HEK293 (cell line): ENCODE results near the gene THAP4.
"Not testable (repeated sequence)": the region's sequence is repeated elsewhere in the genome, so short reads cannot be mapped to it uniquely, and the experiment has no call there.

Source experiments
- CTCF ChIA-PET: fragments of 350-600 bp; formaldehyde crosslinking; extraction: SDS; loops from one replicate; lab custom pipeline; 2021; ENCODE audit warnings: antibody characterized with exemption; lab: Yijun Ruan, JAX
- POLR2A ChIA-PET: fragments of 300-600 bp; formaldehyde crosslinking; extraction: SDS; loops from one replicate; lab custom pipeline; 2020; ENCODE audit warnings: antibody characterized with exemption, inconsistent platforms; lab: Yijun Ruan, JAX
- H3K27ac ChIP-seq: fragments of 200-500 bp; sonication (Bioruptor generic); 2 replicates; pipeline ENCODE4 v1.5.1; 2014; ENCODE audit warnings: low read depth, low read length, control low read depth, inconsistent platforms; ENCODE audit errors: extremely low read depth
- H3K36me3 ChIP-seq, 2 experiments: fragments of 200-500 bp in 1 of 2; sonication (Bioruptor generic) in 1 of 2; 1 replicate in 1 of 2; 2 replicates in 1 of 2; pipeline ENCODE4 v1.5.1; 2014 to 2017; ENCODE audit warnings: inconsistent platforms in 2 of 2, low read length in 2 of 2; ENCODE audit not compliant: control insufficient read depth in 2 of 2, insufficient read depth in 1 of 2
- H3K4me1 ChIP-seq: fragments of 200-500 bp; sonication (Bioruptor generic); 2 replicates; pipeline ENCODE4 v1.5.1; 2014; ENCODE audit warnings: mild to moderate bottlenecking, low read length, inconsistent platforms; ENCODE audit not compliant: control insufficient read depth, insufficient read depth
- H3K4me3 ChIP-seq: 2 replicates; pipeline ENCODE4 v1.5.1; 2011; ENCODE audit warnings: low read depth, mild to moderate bottlenecking, control low read depth, low read length, moderate library complexity
- H3K9me3 ChIP-seq: fragments of 200-500 bp; sonication (Bioruptor generic); 2 replicates; pipeline ENCODE4 v1.5.1; 2014; ENCODE audit warnings: low read depth, low read length, inconsistent platforms; ENCODE audit not compliant: control insufficient read depth, insufficient read depth
- BCL11B ChIP-seq: fragments of 450-650 bp; formaldehyde crosslinking; IDR thresholded peaks from 2 replicates; pipeline ENCODE4 v1.5.1; 2016; ENCODE audit warnings: low read depth, missing biosample characterization, missing genetic modification characterization
- GLIS1 ChIP-seq: fragments of 450-650 bp; formaldehyde crosslinking; IDR thresholded peaks from 2 replicates; pipeline ENCODE4 v1.5.1; 2016; ENCODE audit warnings: missing biosample characterization, missing genetic modification characterization
- HOXA7 ChIP-seq: sonication (generic); formaldehyde crosslinking; IDR thresholded peaks from 2 replicates; pipeline ENCODE4 v1.8.1; 2022; ENCODE audit warnings: missing genetic modification reagents, borderline replicate concordance
- HOXC10 ChIP-seq: sonication (generic); formaldehyde crosslinking; IDR thresholded peaks from 2 replicates; pipeline ENCODE4 v1.8.1; 2023; ENCODE audit warnings: mild to moderate bottlenecking, missing genetic modification reagents
- KLF1 ChIP-seq: fragments of 450-650 bp; formaldehyde crosslinking; IDR thresholded peaks from 2 replicates; pipeline ENCODE4 v1.5.1; 2016; ENCODE audit warnings: missing biosample characterization, missing genetic modification characterization
- OSR2 ChIP-seq: fragments of 450-650 bp; formaldehyde crosslinking; IDR thresholded peaks from 2 replicates; pipeline ENCODE4 v1.5.1; 2016; ENCODE audit warnings: missing biosample characterization, missing genetic modification characterization
- ZBTB11 ChIP-seq: fragments of 450-650 bp; formaldehyde crosslinking; conservative IDR thresholded peaks from 2 replicates; pipeline ENCODE4 v1.5.1; 2016; ENCODE audit warnings: low read depth, missing biosample characterization, missing genetic modification characterization
- ZNF114 ChIP-seq: fragments of 450-650 bp; formaldehyde crosslinking; IDR thresholded peaks from 2 replicates; pipeline ENCODE4 v1.5.0; 2017; ENCODE audit warnings: missing biosample characterization, missing genetic modification characterization
- ZNF132 ChIP-seq: fragments of 450-650 bp; formaldehyde crosslinking; IDR thresholded peaks from 2 replicates; pipeline ENCODE4 v1.5.1; 2017; ENCODE audit warnings: missing biosample characterization, missing genetic modification characterization, borderline replicate concordance
- ZNF138 ChIP-seq: fragments of 450-650 bp; formaldehyde crosslinking; IDR thresholded peaks from 2 replicates; pipeline ENCODE4 v1.5.1; 2016; ENCODE audit warnings: missing biosample characterization, missing genetic modification characterization, borderline replicate concordance
- ZNF155 ChIP-seq: fragments of 450-650 bp; formaldehyde crosslinking; IDR thresholded peaks from 2 replicates; pipeline ENCODE4 v1.5.1; 2016; ENCODE audit warnings: missing biosample characterization, missing genetic modification characterization
- ZNF19 ChIP-seq: fragments of 450-650 bp; formaldehyde crosslinking; IDR thresholded peaks from 2 replicates; pipeline ENCODE4; 2016; ENCODE audit warnings: missing biosample characterization, missing genetic modification characterization, low read depth
- ZNF221 ChIP-seq: fragments of 450-650 bp; formaldehyde crosslinking; IDR thresholded peaks from 2 replicates; pipeline ENCODE4 v1.5.1; 2017; ENCODE audit warnings: missing biosample characterization, missing genetic modification characterization, borderline replicate concordance
- ZNF311 ChIP-seq: fragments of 450-650 bp; formaldehyde crosslinking; IDR thresholded peaks from 2 replicates; pipeline ENCODE4 v1.5.1; 2017; ENCODE audit warnings: missing biosample characterization, missing genetic modification characterization, borderline replicate concordance
- ZNF341 ChIP-seq: fragments of 450-650 bp; formaldehyde crosslinking; IDR thresholded peaks from 2 replicates; pipeline ENCODE4; 2016; ENCODE audit warnings: low read depth, missing biosample characterization, missing genetic modification characterization
- ZNF394 ChIP-seq: fragments of 450-650 bp; formaldehyde crosslinking; IDR thresholded peaks from 2 replicates; pipeline ENCODE4 v1.5.1; 2016; ENCODE audit warnings: missing biosample characterization, missing genetic modification characterization, mild to moderate bottlenecking, moderate library complexity, borderline replicate concordance
- ZNF48 ChIP-seq: fragments of 450-650 bp; formaldehyde crosslinking; IDR thresholded peaks from 2 replicates; pipeline ENCODE4 v1.5.1; 2016; ENCODE audit warnings: missing biosample characterization, missing genetic modification characterization
- ZNF544 ChIP-seq: fragments of 450-650 bp; formaldehyde crosslinking; IDR thresholded peaks from 2 replicates; pipeline ENCODE4 v1.5.0; 2017; ENCODE audit warnings: missing biosample characterization, missing genetic modification characterization
- ZNF558 ChIP-seq: fragments of 450-650 bp; formaldehyde crosslinking; IDR thresholded peaks from 2 replicates; pipeline ENCODE4 v1.5.1; 2016; ENCODE audit warnings: missing biosample characterization, missing genetic modification characterization
- ZNF596 ChIP-seq: fragments of 450-650 bp; IDR thresholded peaks from 2 replicates; pipeline ENCODE4 v1.5.0; 2018; ENCODE audit warnings: missing biosample characterization, mild to moderate bottlenecking, missing genetic modification characterization, moderate library complexity
- ZNF600 ChIP-seq: fragments of 450-650 bp; formaldehyde crosslinking; IDR thresholded peaks from 2 replicates; pipeline ENCODE4 v1.5.1; 2016; ENCODE audit warnings: missing biosample characterization, missing genetic modification characterization
- ZNF626 ChIP-seq: fragments of 450-650 bp; sonication (Bioruptor Pico); formaldehyde crosslinking; IDR thresholded peaks from 2 replicates; pipeline ENCODE4 v1.5.1; 2018; ENCODE audit warnings: missing biosample characterization, missing genetic modification characterization, inconsistent platforms
- ZNF664 ChIP-seq: fragments of 450-650 bp; formaldehyde crosslinking; IDR thresholded peaks from 2 replicates; pipeline ENCODE4 v1.5.1; 2016; ENCODE audit warnings: missing biosample characterization, missing genetic modification characterization
- ZNF792 ChIP-seq: fragments of 450-650 bp; formaldehyde crosslinking; IDR thresholded peaks from 2 replicates; pipeline ENCODE4 v1.5.1; 2016; ENCODE audit warnings: missing biosample characterization, missing genetic modification characterization
- TF ChIP-seq, protein P1 (sequence below): fragments of 450-650 bp; formaldehyde crosslinking; IDR thresholded peaks from 2 replicates; pipeline ENCODE4 v1.5.1; 2016; ENCODE audit warnings: missing biosample characterization, missing genetic modification characterization
- TF ChIP-seq, protein P2 (sequence below): IDR thresholded peaks from 2 replicates; pipeline ENCODE4 v1.6.1; 2011; ENCODE audit warnings: mild to moderate bottlenecking, low read depth, low read length, borderline replicate concordance

THAP4 gene

GRCh38 chr2:241593271-241593670 lies 43.7 kb downstream of the THAP4 start:
- peaks cover 15 to 75% of the 10 kb centered on the region in 2 experiments; a peak in 2 of 3 replicates for H3K36me3 ChIP-seq
- no peaks in the 10 kb centered on the region for H3K4me1 ChIP-seq
- no peak overlapping the region for H3K27ac ChIP-seq
- H3K9me3 ChIP-seq = no peaks in the 10 kb centered on the region
- H3K4me3 ChIP-seq = no peak overlapping the region
- ChIA-PET CTCF (interaction anchor here (1.2 kb wide), 1 partner anchor 16 kb away, joined by 3 read pairs; no protein-coding TSS in a partner anchor), POLR2A (no interaction called here)
- TF ChIP-seq, protein P1, sequence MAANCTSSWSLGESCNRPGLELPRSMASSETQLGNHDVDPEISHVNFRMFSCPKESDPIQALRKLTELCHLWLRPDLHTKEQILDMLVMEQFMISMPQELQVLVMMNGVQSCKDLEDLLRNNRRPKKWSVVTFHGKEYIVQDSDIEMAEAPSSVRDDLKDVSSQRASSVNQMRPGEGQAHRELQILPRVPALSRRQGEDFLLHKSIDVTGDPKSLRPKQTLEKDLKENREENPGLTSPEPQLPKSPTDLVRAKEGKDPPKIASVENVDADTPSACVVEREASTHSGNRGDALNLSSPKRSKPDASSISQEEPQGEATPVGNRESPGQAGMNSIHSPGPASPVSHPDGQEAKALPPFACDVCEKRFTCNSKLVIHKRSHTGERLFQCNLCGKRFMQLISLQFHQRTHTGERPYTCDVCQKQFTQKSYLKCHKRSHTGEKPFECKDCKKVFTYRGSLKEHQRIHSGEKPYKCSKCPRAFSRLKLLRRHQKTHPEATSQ (tag by site-specific recombination) = no peak
- TF ChIP-seq GLIS1 (tag by site-specific recombination) (no peak), ZNF221 (tag by site-specific recombination) (no peak), ZNF155 (tag by site-specific recombination) (no peak), ZNF48 (tag by site-specific recombination) (no peak), ZNF600 (tag by site-specific recombination) (no peak), ZNF558 (tag by site-specific recombination) (no peak), BCL11B (tag by site-specific recombination) (no peak), ZNF664 (tag by site-specific recombination) (no peak), ZNF132 (no peak), ZNF596 (tag by site-specific recombination) (no peak), ZNF311 (tag by site-specific recombination) (no peak)

GRCh38 chr2:241592126-241592845 lies 44.7 kb downstream of the THAP4 start:
- no peak for TF ChIP-seq HOXA7 (CRISPR knock-in tag)
- TF ChIP-seq ZNF138 (tag by site-specific recombination) = no peak
- no peak for TF ChIP-seq ZNF19 (tag by site-specific recombination)
- TF ChIP-seq OSR2 (tag by site-specific recombination) = no peak
- no peak for TF ChIP-seq ZNF544 (tag by site-specific recombination)
- no peak for TF ChIP-seq ZNF311 (tag by site-specific recombination)
- no peak for TF ChIP-seq ZNF341
- no peak for TF ChIP-seq KLF1
- no peak for TF ChIP-seq ZNF792 (tag by site-specific recombination)
- TF ChIP-seq ZNF114 (tag by site-specific recombination) = no peak
- TF ChIP-seq HOXC10 (CRISPR knock-in tag) = no peak
- TF ChIP-seq, protein P2, sequence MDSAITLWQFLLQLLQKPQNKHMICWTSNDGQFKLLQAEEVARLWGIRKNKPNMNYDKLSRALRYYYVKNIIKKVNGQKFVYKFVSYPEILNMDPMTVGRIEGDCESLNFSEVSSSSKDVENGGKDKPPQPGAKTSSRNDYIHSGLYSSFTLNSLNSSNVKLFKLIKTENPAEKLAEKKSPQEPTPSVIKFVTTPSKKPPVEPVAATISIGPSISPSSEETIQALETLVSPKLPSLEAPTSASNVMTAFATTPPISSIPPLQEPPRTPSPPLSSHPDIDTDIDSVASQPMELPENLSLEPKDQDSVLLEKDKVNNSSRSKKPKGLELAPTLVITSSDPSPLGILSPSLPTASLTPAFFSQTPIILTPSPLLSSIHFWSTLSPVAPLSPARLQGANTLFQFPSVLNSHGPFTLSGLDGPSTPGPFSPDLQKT = no peak
- TF ChIP-seq ZBTB11 (tag by site-specific recombination) = no peak
- no peak for TF ChIP-seq ZNF626 (tag by site-specific recombination)
- no peak for TF ChIP-seq ZNF394 (tag by site-specific recombination)
- ChIA-PET CTCF (no interaction called here), POLR2A (no interaction called here)
- H3K9me3 ChIP-seq = no peaks in the 10 kb centered on the region
- H3K27ac ChIP-seq = no peak overlapping the region
- H3K4me1 ChIP-seq = no peaks in the 10 kb centered on the region
- H3K36me3 ChIP-seq = peaks cover 15 to 69% of the 10 kb centered on the region in 2 experiments; a peak in 2 of 3 replicates
- H3K4me3 ChIP-seq = no peak overlapping the region

- H3K4me1 ChIP-seq, CTCF ChIA-PET, H3K9me3 ChIP-seq, H3K27ac ChIP-seq, H3K4me3 ChIP-seq: not testable (repeated sequence)
- H3K36me3 ChIP-seq = peaks cover 15 to 77% of the 10 kb centered on the region in 2 experiments; a peak in 2 of 3 replicates
- POLR2A ChIA-PET = interaction anchor here (0.6 kb wide), 1 partner anchor 287 kb away, joined by 3 read pairs; no protein-coding TSS in a partner anchor
These were observed 46.2 kb downstream of the THAP4 start for GRCh38 chr2:241590496-241591455.
